ENCODE results near the gene MOB3A.

DNA sequence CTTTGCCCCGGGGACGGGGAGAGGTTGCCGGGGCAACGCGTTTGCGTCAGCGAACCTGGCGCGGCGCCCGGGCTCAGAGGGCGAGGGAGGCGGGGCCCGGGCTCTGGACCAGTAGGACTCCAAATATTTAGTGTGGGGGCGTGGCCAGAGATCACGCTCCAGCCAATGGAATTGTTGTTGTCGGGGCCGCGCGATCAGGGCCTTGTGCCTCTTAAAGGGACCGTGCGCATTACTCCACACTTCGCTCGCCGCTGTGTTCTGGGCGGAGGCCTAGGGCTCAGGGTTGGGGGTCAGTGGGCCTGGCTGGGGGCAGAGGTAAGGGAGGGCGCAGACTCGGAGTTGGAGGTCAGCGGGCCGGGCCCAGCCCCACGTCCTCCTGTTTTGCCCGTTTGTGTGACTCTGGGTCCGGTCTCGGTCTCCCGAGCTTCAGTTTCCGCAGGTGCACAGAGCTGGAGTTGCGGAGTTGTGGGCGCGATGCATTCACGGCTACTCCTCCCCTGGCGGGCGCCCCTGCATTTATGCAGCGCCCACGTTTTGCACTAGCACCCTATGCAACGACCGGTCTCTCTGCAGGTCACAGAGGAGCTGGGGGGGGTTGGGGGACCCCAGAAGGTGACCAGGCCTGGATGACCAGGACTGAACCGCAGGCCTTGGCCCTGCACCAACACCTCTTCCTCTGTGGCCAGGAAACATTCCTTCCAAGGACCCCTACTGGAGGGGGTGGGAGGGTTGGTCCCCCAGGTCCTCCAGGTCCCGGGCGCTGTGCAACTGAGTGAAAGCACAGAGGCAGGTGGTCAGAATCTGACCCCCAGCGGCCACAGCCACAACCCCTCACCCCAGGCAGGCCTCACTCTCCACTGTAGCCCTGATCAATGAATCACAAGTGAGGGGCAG is 34.4 kb downstream of the MOB3A start:
- TF ChIP-seq EZH2phosphoT487 (IDR thresholded peaks at IDR 0.05; ENCODE audit: borderline replicate concordance): no peak
- TF ChIP-seq, protein P1, sequence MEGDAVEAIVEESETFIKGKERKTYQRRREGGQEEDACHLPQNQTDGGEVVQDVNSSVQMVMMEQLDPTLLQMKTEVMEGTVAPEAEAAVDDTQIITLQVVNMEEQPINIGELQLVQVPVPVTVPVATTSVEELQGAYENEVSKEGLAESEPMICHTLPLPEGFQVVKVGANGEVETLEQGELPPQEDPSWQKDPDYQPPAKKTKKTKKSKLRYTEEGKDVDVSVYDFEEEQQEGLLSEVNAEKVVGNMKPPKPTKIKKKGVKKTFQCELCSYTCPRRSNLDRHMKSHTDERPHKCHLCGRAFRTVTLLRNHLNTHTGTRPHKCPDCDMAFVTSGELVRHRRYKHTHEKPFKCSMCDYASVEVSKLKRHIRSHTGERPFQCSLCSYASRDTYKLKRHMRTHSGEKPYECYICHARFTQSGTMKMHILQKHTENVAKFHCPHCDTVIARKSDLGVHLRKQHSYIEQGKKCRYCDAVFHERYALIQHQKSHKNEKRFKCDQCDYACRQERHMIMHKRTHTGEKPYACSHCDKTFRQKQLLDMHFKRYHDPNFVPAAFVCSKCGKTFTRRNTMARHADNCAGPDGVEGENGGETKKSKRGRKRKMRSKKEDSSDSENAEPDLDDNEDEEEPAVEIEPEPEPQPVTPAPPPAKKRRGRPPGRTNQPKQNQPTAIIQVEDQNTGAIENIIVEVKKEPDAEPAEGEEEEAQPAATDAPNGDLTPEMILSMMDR (conservative IDR thresholded peaks at IDR 0.05; ENCODE audit: low read length): no peak; the same call in 1 of the 2 replicates

Measured in Loucy (cell line).